Effector CD4-positive, alpha-beta T cell (primary cell): ENCODE measurements around the gene MECR.
"Not testable (repeated sequence)": the region's sequence is repeated elsewhere in the genome, so short reads cannot be mapped to it uniquely, and the experiment has no call there.

Source experiments
- DNase-seq: peaks from one replicate; pipeline ENCODE4 v3.0.0-alpha.2; 2020

The MECR gene

DNA sequence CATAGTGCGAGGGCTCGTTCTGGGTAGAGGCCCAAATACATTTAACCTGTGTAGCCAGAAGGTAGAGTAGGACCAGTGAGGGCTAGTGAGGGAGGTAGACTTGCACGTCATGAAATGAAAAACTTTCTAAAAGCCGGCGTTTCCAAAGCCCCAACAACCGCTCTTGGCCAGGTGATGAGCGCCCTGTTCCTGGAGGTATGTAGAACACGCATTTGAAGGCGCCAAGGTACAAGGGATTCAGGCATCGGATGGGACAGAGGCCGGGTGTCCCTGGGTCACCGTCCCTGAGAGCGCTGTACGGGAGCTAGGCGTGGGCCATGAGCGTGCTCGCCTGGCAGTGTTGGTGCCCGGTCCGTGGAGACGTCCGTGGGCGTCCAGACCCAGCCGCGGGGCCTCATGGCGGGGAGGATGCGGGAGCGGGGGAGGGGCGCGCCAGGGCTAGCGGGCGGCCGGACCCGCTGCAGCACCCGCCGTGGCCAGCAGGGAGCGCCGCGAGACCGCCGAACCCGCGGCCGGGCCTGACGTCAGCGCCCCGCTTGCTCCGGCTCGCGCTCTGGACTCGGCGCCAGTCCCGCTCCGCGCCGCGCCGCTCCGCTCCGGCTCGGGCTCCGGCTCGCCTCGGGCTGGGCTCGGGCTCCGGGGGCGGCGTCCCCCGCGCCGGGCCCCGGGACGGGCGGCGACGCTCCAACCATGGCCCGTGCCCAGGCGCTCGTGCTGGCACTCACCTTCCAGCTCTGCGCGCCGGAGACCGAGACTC lies 5.4 kb upstream of the MECR start, which contains the start of gene PTPRU:
Gene PTPRU, plus strand, starts transcription at position 568 of the 757 bp plus-strand sequence. Its CDS starts 123 bp downstream, at position 691.
- DNase-seq, result peak; percentile 73

DNA sequence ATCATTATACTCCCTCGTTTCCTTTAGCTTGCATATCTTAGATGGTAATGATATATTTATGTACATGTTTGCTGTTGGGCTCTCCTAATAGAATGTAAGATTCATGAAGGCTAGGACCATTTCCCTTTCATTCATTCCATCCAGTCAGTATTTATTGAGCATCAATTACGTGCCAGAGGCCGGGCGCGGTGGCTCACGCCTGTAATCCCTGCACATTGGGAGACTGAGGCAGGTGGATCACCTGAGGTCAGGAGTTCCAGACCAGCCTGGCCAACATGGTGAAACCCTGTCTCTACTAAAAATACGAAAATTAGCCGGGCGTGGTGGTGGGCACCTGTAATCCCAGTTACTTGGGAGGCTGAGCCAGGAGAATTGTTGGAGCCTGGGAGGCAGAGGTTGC lies 4.1 kb upstream of the MECR start:
- not testable (repeated sequence) for DNase-seq

DNA sequence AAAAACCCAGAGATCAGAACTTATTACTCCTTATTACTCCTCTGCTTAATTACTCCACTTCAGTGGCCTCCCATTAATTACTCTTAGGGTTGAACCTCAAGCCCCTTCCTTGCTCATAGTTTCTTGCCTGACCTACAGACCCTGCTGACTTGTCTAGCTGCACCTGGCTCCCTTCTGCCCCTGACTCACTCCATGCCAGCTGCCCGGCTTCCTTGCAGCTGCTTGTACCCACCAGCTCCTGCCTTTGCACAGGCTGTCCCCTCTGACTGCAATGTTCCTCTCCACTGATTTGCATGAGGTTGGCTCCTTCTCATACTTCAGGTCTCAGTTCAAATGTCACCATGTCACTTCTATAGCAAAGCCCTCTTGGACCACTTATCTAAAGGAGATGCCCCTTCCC lies 3.7 kb upstream of the MECR start:
- no peak for DNase-seq

DNA sequence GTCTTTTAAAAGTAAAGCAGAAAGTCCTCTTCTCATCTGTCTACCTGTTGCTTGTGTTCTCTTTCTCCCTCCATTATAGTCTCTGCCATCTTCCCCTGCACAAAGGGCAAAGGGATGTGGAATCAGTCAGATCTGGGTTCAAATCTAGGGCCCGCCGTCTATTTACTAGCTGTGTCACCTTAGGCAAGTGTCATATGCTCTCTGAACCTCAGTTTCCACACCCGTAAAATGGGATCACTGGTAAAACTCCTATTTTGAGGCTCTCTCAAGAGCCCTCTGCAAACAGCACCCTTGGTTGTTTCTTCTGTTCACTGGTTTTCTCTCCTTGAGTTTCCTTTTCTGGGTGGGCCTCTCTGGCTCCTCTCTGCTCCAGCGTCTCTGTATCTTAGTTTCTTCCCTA lies 3.0 kb upstream of the MECR start:
- DNase-seq, result no peak

DNA sequence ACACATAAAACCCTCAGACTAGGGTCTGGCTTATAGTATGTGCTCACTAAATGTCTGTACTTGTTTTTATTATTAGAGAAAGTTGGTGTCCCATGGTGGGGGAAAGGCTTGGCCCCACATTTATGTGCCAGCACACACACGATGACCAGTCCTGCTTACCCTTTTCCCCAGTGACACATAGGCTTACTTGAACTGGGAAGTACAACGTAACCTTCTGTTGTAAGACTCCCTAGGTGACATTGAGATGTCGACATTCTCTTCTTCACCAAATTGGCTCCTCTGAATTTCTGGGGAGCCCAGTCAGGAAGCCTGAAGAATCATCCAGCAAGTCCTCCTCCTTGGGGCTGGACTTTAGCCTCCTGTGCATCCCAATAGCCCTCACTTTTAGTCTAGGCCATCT lies 1.7 kb upstream of the MECR start:
- no peak for DNase-seq

DNA sequence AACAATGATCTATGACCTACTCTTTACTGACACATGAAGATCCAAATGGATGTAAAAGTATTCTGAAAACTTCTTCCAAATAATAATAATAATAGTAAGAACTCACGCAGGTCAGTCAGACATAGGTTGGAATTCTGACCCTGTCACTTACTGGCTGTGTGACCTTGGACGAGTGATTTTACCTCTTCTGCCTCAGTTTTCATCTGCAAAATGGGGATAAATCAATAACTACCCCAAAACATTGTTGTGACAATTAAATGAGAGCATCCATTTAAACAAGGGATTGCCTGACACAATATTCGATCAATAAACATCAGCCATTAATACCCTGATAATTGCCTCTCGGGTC lies 556 bp downstream of the MECR start:
- no peak for DNase-seq

DNA sequence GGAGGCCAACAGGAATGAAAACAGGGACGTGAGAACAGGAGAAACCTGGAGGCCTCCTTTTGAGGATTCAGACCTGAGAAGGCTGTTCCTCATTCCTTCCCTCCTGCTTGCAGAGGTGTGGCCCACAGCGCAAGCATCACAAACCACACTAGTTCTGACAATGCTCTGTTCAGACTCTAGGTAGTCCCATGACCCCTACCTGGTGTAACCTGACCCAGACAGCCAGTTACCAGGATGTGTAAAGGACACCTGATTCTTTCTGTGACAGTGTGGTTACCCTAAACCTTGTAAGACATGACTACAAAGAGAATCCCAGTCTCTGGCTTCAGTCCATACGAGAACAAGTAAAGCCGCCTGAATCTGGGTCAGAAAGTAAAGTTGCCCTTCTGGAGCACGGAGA lies 3.2 kb downstream of the MECR start:
- no peak for DNase-seq

DNA sequence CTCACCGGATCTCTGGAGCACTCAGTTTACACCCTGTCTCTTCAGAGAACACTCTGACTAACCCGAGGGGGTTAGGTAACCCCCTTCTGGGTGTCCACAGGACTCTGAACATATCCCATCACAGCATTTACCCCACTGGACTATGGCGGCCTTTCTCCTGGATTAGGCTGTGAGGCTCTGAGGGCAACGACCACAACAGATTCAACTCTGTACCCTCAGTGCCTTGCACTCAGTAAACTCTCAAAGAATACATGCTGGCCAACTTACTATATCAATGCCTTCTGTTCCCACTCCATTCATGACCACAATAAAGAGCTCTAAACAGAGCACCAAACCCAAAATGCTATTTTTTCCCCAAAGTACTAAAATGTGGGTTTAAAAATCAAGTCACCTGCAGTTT lies 5.4 kb downstream of the MECR start:
- DNase-seq, result no peak

DNA sequence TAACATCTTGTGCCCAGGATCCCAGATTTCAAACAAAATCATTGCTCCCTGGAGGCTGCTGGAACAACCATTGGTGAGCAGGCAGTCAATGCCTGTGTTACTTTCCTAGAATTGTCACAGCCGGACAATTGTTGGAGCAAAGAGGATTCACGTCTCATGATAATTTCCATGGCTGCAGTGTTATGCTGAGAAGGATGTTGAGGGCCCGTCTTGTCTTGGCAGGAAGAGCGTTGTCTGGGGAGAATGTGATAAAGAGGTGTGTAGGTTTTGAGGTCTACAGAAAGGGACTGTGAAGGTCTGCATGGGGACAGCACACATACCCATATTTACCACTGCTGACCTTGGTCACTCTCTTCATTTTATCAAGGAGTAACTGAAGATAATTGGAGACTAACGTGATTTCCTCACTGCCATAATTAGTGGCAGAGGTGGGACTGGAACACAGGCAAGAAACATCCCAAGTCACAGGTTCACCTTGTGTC lies 6.3 kb downstream of the MECR start:
- no peak for DNase-seq

DNA sequence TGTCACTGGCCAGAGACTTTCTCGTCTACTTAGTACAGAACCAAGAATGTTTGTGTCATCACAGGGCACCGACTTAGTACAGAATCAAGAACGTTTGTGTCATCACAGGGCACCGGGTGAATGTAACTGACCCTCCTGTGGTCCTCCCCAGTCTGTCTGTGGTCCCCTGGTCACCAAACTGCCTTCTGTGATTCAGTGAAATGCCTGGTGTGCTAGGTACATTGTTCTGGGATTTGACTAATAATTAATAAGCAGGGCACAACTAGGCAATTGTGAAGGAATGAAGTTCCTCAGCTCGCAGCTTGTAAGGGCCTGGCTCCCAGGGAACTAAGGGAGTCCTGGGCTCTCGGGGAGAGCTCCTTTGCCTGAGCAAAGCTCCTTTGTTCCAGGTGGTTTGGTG lies 7.2 kb downstream of the MECR start:
- DNase-seq, result no peak

DNA sequence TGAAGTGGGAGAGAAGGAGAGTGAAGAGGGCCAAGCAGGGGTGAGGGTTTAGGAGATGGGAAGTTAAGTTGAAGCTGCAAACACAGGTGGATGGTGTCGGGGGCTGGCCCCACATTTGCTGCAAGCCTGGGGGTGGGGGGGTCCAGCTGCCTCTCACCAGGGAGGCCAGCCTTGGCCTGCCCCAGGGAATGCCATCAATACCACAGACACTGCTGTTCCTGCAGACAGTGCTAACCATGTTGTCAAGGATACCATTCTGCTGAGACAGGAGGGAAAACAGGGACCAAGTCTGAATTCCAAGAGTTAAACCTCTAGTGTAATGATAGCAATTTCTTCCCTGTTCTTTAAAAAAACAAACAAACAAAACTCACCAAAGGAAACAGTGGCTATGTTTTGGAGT lies 8.0 kb downstream of the MECR start:
- DNase-seq, result no peak

DNA sequence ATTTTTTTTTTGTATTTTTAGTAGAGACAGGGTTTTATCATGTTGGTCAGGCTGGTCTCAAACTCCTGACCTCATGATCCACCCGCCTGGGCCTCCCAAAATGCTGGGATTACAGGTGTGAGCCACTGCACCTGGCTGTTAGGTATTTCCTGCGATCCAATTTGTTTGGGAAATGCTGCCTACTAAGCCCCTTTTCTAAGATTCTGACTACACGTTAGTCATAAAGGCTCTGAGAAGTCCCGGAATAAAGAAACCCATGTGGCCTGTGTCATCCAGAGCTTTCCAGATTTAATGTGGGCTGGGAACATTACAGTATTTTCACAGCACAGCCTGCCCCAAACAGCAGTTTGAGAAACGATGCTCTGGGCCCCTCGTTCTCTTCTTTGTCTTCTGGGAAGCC lies 8.5 kb downstream of the MECR start:
- DNase-seq, result not testable (repeated sequence)

DNA sequence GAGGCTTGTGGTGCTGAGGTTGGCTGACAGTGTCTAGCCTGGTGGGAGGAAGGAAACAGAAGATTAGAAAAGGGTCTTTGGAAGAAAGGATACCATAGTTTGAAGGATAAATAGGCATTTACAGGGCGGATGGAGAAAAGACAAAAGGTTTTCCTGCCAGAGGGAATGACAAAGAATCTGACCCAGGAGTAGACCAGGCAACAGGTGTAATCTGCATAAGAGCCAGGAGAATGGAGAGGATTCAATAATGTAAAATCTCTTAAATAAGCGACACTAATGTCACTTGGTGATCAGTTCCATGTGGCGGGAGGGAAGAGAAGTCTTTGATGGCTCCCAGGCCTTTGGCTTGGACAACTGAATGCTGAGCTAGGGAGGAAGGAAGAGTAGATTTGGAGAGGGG lies 9.4 kb downstream of the MECR start:
- no peak for DNase-seq

DNA sequence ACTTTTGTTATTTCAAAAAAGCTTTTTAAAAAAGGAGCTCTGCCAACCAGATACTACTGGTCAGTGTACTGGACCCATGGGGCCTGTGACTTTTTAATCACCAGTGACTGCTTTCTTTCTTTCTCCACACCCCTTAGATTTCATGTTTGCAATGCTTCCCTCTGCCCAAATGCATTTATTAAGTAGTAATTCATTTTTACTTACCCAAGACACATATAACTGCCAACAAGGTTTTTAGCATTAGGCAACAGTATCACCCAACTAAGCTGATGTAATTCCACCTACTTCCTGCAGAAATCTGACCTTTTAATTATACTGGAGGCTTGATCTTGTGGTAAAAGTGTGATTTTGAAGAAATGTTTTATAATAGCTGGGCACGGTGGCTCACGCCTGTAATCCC lies 12.5 kb downstream of the MECR start:
- DNase-seq, result no peak

DNA sequence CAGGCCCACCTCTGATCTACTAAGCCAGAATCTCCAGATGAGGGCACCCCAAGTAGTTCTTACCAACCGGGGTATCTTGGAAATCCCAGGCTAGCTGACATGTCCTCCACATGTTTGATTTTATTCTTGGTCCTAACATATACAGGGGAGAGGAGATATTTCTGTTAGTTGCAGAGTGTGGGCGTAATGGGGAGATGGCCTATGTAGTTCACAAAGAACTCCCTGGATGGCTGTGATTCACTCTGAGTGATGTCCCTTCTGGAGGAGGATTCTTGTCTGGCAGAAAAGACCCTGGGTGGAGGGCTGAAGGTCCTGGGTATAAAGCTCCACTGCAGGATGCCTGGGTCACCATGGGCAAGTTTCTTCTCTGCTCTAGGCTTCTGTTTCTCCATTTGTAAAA lies 13.1 kb downstream of the MECR start:
- DNase-seq, result no peak

DNA sequence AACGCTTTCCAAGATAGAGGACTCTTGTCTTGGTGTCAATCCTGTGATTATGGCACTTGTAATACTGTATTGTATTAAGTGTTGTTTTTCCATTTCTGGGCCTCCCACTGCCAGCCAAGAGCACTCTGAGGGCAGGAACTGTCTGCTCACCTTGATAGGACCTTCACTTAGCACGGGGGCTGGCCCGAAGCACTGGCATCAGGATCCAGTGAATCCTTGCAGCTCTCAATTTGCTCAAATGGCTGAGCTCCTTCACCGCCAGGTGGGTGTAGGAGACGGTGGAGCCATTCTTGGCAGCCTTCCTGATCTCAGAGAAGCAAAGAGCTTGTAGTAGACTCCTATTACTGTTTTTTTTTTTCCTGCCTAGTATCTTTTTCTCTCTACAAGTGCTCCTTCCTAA lies 17.7 kb downstream of the MECR start:
- no peak for DNase-seq

DNA sequence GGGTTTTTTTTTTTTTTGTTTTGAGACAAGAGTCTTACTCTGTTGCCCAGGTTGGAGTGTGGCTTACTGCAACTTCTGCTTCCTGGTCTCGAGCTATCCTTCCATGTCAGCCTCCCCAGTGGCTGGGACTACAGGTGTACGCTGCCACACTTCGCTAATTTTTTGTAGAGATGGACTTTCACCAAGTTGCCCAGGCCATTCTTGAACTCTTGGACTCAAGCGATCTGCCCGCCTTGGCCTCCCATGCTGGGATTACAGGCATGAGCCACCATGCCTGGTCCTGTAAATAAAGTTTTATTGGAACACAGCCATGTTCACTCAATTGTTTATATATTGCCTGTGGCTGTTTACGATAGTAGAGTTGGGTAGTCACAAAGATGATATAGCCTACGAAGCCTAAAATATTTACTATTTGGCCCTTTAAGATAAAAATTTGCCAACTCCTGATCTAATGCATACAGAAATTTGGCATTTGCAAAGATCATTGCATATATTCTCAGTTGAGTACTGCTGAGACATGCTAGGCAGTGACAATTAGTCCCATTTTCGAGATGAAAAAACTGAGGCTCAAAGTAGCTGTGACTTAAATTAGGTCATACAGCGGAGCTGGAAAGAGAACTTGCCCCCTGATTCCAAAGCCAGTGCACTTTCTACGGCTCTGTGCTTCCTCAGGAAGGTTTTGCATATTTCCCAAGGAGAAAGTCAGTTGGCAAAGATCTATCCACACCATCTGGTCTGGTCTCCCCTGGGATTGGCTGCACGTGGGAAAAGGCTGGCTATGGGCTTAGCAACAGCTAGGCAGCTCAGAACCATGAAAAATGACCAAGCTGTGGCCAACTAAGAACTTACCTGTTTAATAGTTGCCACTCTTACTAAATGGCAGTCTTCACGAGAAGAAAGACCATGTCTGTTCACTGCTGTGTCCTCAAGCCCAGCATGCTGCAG lies 19.4 kb downstream of the MECR start:
- no peak for DNase-seq

DNA sequence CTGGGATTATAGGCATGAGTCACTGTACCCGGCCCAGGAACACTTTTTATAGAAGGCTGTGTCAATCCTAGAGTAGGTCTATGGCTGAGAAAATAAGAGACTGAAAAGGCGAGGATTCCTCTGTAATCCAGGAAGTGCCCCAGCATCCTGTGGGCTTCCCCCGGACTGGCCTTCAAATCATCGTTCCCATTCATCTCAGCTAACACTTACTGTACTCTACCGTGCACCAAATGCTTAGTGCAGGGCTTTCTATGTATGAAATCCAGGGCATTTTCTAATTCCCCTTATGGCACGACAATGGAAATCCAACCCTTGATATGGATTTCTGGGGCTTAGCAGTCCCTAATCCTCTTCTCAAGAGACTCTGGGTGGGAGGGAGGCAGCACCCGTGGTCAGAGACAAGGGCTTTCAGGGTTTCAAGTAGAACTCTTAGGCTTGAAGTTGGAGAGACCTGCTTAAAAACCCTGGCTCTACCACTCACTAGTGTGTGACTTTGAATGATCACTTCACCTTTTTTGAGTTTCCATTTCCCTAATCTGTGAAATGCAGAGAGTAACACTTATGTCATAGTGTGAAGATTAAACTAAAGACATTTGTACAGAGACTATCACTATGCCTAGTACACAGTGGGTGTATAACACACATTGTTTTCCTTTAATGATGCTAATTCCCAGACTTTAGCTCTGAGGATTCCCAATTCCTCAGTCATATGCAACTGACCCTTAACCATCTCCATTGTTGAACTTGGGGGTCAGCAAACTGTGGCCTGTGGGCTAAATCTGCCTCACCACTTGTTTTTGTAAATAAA lies 20.3 kb downstream of the MECR start:
- no peak for DNase-seq

DNA sequence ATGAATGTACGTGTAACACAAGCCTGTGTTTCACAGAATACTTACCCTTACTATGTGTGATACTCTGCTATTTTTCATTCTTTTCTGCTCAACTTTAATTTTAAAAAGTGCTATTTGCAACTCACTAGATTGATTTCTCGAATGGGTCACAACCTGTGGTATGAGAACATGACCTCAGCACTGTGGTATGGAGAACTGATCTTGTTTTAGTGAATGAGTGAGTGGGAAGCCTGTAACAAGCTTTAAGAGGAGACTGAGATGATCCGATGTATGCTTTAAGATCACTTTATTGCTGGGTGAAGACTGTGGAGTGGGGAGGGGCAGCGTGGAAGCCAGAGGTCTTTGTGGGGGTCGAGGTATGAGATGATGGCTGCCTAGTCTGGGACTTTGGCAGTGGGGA lies 21.6 kb downstream of the MECR start:
- no peak for DNase-seq

DNA sequence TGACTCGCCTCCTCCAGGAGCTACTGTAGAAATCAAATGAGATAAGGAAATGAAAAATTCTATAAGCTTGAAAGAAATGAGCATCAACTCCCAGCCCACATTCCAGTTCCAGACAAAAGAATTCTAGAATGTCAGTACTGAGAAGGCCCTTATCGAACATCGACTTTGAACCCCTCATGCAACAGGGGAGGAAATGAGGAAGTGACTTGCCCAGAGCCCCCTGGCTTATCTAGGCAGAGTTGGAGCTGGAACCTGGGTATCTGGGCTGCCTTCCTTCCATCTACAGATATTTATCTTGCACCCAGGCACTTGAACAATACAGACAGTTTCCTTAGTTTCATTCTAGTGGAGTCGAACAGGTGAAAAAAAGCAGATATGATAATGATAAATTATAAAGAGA lies 22.3 kb downstream of the MECR start:
- DNase-seq, result no peak

DNA sequence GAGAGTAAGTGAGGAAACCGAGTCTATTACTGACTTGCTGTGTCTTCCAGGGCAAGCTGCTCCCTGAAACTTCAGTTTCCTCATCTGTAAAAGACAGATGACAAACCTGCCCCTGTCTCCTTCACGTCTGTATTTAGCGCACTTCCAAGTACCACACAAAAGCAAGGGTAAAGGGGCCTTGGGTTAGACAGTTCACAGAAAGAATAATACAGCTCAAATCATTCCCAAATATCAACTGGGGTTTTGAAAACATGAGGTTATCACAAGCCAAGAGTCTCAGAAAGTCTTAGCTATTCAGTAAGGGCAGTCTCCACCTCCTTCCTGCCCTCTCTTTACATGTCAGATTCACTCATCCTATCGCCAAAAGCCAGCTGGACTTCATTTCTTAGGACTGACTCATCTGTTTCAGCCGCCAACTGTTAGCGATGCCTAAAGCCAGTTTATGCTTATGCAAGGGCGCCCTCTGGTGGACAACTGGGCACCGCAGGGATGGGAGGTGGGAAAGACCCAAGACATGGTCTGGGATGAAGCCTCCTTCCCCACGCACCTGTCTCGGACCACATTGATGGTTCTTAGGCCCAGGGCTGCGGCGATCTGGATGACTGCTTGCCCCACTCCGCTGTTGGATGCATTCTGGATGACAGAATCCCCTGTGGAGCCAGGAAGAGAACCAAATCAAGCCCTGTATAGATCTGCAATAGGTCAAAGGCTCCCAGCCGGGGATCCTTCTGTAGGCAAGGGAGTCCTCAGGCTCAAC lies 28.0 kb downstream of the MECR start:
- DNase-seq, result peak; percentile 94

DNA sequence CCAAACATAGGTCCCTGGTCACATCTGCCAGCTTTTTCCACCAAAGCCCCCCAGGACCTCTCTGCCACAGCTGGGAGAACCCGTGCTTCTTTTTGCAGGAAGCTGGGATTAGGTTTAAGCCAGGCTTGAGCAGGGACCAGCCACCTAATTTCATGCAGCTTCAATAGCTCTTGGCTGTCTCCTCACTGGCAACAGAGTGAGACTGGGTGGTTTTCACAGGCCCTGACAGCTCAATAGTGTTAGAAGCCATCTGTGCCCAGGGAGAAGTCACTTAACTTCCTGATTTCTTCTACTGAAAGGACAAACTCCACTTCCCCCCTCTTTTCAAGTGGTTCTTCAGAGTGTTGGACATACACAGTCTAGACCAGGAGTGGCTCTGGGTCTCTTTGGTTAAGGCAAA lies 28.7 kb downstream of the MECR start:
- no peak for DNase-seq
